ENCODE measurements around the gene TMEM132C. TPM values are rescaled to one million over a fixed set of nuclear protein-coding genes. Genes with fewer than 3 reads are reported as not detected.
"Not testable (repeated sequence)": the region's sequence is repeated elsewhere in the genome, so short reads cannot be mapped to it uniquely, and the experiment has no call there.

Gene TMEM132C
- total RNA-seq, 1 donor: not detected

DNA sequence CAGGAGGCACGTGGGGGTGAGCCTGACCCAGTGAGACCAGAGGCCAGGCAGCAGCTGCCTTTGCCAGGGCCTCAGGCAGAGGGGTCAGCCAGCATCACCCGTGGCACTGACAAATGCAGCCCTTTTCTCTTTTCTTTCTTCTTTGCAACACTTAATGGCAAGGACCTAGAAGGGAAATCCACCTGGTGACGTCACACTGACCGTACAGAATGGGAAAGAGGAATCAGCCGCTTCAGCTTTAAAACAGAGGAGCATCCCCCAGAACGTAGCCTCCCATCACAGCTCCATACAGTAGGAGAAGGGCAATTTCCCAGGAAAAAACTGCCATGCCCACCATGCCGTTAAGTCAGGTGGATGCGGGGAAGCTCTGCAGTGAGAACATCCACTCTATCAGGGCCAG, 328.6 kb downstream of the TMEM132C start:
- H3K4me3 ChIP-seq (ENCODE audit: low read depth, low read length): no peak overlapping the region
- DNase-seq (ENCODE audit: low read depth): no peak
- no peak for TF ChIP-seq CTCF (IDR thresholded peaks at IDR 0.05; ENCODE audit: insufficient read depth, low read length)

DNA sequence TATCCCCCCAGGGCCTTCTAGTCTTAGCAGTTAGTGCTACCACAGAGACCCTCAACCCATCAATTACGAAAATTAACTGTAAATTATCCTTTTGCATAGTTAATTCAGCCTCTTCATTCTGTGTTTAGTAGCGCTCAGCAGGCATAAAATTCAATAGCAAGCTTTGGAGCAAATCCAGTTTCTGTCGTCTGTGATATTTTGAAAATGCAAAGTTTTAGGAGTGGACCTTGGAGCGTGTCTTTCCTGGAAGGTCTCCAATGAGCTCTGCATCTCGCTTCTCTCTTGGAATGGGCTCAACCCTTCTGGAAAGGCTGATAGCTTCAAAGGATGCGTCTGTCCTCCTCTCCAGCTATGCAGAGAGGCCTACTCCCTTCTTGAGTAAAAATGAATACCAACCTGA, 333.9 kb downstream of the TMEM132C start:
- no peak overlapping the region for H3K4me3 ChIP-seq (ENCODE audit: low read depth, low read length)
- no peak for TF ChIP-seq CTCF (IDR thresholded peaks at IDR 0.05; ENCODE audit: insufficient read depth, low read length)
- DNase-seq (ENCODE audit: low read depth): no peak

GRCh38 chr12:128603573-128604115, 336.7 kb downstream of the TMEM132C start:
- H3K4me3 ChIP-seq (ENCODE audit: low read depth, low read length): no peak overlapping the region
- no peak for TF ChIP-seq CTCF (IDR thresholded peaks at IDR 0.05; ENCODE audit: insufficient read depth, low read length)
- DNase-seq (ENCODE audit: low read depth): no peak

DNA sequence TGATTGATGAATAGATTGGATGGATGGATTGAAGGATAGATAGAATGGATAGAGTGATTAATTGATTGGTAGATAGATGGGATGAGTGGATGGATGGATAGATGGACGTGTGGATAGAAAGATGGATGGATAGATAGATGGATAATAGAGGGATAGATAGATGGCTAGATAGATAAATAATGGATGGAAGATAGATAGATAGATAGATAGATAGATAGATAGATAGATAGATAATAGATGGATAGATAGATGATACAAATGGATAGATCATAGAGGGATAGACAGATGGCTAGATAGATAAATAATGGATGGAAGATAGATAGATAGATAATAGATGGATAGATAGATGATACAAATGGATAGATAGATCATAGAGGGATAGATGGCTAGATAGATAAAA, 337.2 kb downstream of the TMEM132C start:
- not testable (repeated sequence) for H3K4me3 ChIP-seq (ENCODE audit: low read depth, low read length); DNase-seq (ENCODE audit: low read depth)

DNA sequence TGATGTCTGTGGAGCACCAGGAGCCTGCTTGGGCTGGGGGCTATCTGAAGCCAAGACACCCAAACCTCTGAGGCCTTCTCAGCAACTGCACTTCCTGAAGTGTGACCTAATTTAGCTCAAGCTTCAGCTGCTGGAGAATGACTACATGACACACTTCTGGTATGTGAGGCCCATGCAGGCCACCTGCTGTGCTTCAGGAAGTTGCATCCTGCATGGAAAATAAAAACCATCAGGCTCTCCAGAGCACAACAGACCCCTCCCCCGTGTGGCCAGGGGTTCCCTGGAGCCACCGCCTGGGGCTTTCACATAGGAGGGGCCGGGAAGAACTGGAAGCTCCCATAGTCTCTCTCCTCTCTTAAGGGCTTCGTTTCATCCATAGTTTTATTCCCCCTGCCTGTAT, 339.1 kb downstream of the TMEM132C start:
- DNase-seq (ENCODE audit: low read depth): no peak
- no peak for TF ChIP-seq CTCF (IDR thresholded peaks at IDR 0.05; ENCODE audit: insufficient read depth, low read length)
- H3K4me3 ChIP-seq (ENCODE audit: low read depth, low read length): no peak overlapping the region

GRCh38 chr12:128606538-128606937, 339.6 kb downstream of the TMEM132C start:
- TF ChIP-seq CTCF (IDR thresholded peaks at IDR 0.05; ENCODE audit: insufficient read depth, low read length): no peak
- H3K4me3 ChIP-seq (ENCODE audit: low read depth, low read length): no peak overlapping the region
- DNase-seq (ENCODE audit: low read depth): no peak

GRCh38 chr12:128606970-128607369, 340.0 kb downstream of the TMEM132C start:
- no peak overlapping the region for H3K4me3 ChIP-seq (ENCODE audit: low read depth, low read length)
- DNase-seq (ENCODE audit: low read depth): no peak
- no peak for TF ChIP-seq CTCF (IDR thresholded peaks at IDR 0.05; ENCODE audit: insufficient read depth, low read length)

Data from fibroblast of the aortic adventitia (primary cell).